ENCODE results near the gene SOWAHC. TPM values are rescaled to one million over a fixed set of nuclear protein-coding genes. Genes with fewer than 3 reads are reported as not detected.

Gene SOWAHC
- total RNA-seq, 1 donor from 2014 or later: 16.5 TPM

DNA sequence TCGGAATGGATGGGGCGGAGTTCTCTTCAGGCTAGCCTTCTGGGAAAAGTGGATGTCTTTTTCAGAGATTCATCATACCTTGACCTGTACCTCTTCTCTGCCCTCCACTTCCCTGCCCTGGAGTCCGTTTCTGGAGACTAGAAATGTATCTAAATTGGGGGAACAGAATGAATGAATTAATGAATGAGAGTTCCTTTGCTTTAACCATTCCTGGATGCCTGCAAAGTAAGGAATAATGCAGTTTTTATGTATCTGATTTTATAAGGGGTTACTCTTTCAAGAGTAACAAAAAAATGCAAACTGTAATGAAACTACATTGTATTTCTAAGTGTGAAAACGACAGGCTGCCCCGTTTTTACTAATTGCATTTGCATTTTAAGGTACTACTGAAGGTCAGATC is 2.0 kb downstream of the SOWAHC start:
- Histone ChIP-seq H4K20me1 (ENCODE audit: insufficient read depth, low read length) (peaks cover 40% of the 10 kb centered on the region), H3K36me3 (ENCODE audit: insufficient read depth, low read length) (no peaks in the 10 kb centered on the region), H3K9ac (ENCODE audit: low read length) (peak overlapping the region; percentile 78), H3K4me3 (ENCODE audit: insufficient read depth, low read depth, low read length) (peak overlapping the region; percentile 68), H3K27me3 (ENCODE audit: insufficient read depth, low read length) (no peaks in the 10 kb centered on the region), H3K4me2 (ENCODE audit: low read length) (peak overlapping the region; percentile 89), H2AFZ (ENCODE audit: low read depth, low read length) (no peak overlapping the region), H3K4me1 (ENCODE audit: insufficient read depth, low read length) (peaks cover 20% of the 10 kb centered on the region), H3K79me2 (ENCODE audit: insufficient read depth, low read length) (peaks cover 59% of the 10 kb centered on the region), H3K9me3 (ENCODE audit: insufficient read depth, low read depth, low read length) (no peaks in the 10 kb centered on the region), H3K27ac (ENCODE audit: low read depth, low read length) (no peak overlapping the region)
- Mint-ChIP-seq H3K4me3 (ENCODE audit: unreplicated experiment) (peak overlapping the region; percentile 86), H3K4me1 (ENCODE audit: low read depth, unreplicated experiment) (peaks cover 3% of the 10 kb centered on the region), H3K36me3 (ENCODE audit: low read depth, unreplicated experiment) (no peaks in the 10 kb centered on the region), H3K27ac (ENCODE audit: unreplicated experiment) (no peak overlapping the region), H3K27me3 (ENCODE audit: low read depth, unreplicated experiment) (no peaks in the 10 kb centered on the region), H3K9me3 (ENCODE audit: unreplicated experiment) (peaks cover 2% of the 10 kb centered on the region)
- no peak for FAIRE-seq
- no peak for DNase-seq (ENCODE audit: low read depth)
- no peak for TF ChIP-seq EZH2 (IDR thresholded peaks at IDR 0.05; ENCODE audit: insufficient read depth, low read length)
- TF ChIP-seq, protein P1, sequence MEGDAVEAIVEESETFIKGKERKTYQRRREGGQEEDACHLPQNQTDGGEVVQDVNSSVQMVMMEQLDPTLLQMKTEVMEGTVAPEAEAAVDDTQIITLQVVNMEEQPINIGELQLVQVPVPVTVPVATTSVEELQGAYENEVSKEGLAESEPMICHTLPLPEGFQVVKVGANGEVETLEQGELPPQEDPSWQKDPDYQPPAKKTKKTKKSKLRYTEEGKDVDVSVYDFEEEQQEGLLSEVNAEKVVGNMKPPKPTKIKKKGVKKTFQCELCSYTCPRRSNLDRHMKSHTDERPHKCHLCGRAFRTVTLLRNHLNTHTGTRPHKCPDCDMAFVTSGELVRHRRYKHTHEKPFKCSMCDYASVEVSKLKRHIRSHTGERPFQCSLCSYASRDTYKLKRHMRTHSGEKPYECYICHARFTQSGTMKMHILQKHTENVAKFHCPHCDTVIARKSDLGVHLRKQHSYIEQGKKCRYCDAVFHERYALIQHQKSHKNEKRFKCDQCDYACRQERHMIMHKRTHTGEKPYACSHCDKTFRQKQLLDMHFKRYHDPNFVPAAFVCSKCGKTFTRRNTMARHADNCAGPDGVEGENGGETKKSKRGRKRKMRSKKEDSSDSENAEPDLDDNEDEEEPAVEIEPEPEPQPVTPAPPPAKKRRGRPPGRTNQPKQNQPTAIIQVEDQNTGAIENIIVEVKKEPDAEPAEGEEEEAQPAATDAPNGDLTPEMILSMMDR (IDR thresholded peaks at IDR 0.05; ENCODE audit: insufficient read depth, low read depth, low read length): no peak

- no peak overlapping the region for H3K4me3 ChIP-seq (ENCODE audit: insufficient read depth, low read depth, low read length)
- peaks cover 10% of the 10 kb centered on the region for H3K4me1 ChIP-seq (ENCODE audit: insufficient read depth, low read length)
- no peaks in the 10 kb centered on the region for H3K9me3 ChIP-seq (ENCODE audit: insufficient read depth, low read depth, low read length)
- H3K79me2 ChIP-seq (ENCODE audit: insufficient read depth, low read length): peaks cover 37% of the 10 kb centered on the region
- Mint-ChIP-seq H3K4me1 (ENCODE audit: low read depth, unreplicated experiment) (no peaks in the 10 kb centered on the region), H3K4me3 (ENCODE audit: unreplicated experiment) (no peak overlapping the region), H3K9me3 (ENCODE audit: unreplicated experiment) (no peaks in the 10 kb centered on the region), H3K27me3 (ENCODE audit: low read depth, unreplicated experiment) (peaks cover 4% of the 10 kb centered on the region), H3K27ac (ENCODE audit: unreplicated experiment) (no peak overlapping the region), H3K36me3 (ENCODE audit: low read depth, unreplicated experiment) (no peaks in the 10 kb centered on the region)
- TF ChIP-seq EZH2 (IDR thresholded peaks at IDR 0.05; ENCODE audit: insufficient read depth, low read length): no peak
- TF ChIP-seq, protein P1 (IDR thresholded peaks at IDR 0.05; ENCODE audit: insufficient read depth, low read depth, low read length): no peak
- no peak overlapping the region for H2AFZ ChIP-seq (ENCODE audit: low read depth, low read length)
- no peak for DNase-seq (ENCODE audit: low read depth)
- no peaks in the 10 kb centered on the region for H3K36me3 ChIP-seq (ENCODE audit: insufficient read depth, low read length)
- peaks cover 27% of the 10 kb centered on the region for H4K20me1 ChIP-seq (ENCODE audit: insufficient read depth, low read length)
- no peaks in the 10 kb centered on the region for H3K27me3 ChIP-seq (ENCODE audit: insufficient read depth, low read length)
- no peak for FAIRE-seq
- H3K4me2 ChIP-seq (ENCODE audit: low read length): no peak overlapping the region
- no peak overlapping the region for H3K27ac ChIP-seq (ENCODE audit: low read depth, low read length)
- H3K9ac ChIP-seq (ENCODE audit: low read length): no peak overlapping the region
These were observed 5.0 kb downstream of the SOWAHC start for GRCh38 chr2:109619032-109619615.

DNA sequence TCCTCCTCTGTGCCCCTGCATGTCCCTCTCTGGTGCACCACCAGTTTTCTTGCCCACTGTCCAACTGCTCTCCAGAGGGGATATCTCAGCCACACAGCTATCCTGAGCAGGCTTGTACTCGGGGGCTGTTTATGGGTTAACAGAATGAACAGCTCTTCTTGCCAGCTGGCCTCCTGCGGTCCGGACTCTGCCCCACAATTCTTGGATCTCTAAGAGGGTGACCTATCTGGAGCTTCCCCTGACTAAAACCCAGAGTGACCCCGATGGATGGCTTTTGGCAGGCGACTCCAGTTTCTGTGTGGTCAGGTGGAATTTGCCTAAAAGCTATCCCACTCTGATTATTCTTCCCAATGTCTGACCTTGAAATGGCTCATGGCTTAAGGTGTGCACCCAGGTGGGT is 9.1 kb downstream of the SOWAHC start:
- Histone ChIP-seq H4K20me1 (ENCODE audit: insufficient read depth, low read length) (peaks cover 4% of the 10 kb centered on the region), H3K27me3 (ENCODE audit: insufficient read depth, low read length) (no peaks in the 10 kb centered on the region), H3K36me3 (ENCODE audit: insufficient read depth, low read length) (no peaks in the 10 kb centered on the region), H3K9ac (ENCODE audit: low read length) (no peak overlapping the region), H3K4me1 (ENCODE audit: insufficient read depth, low read length) (no peaks in the 10 kb centered on the region), H3K4me2 (ENCODE audit: low read length) (no peak overlapping the region), H3K9me3 (ENCODE audit: insufficient read depth, low read depth, low read length) (no peaks in the 10 kb centered on the region), H3K27ac (ENCODE audit: low read depth, low read length) (no peak overlapping the region), H2AFZ (ENCODE audit: low read depth, low read length) (no peak overlapping the region), H3K79me2 (ENCODE audit: insufficient read depth, low read length) (peaks cover under 1% of the 10 kb centered on the region), H3K4me3 (ENCODE audit: insufficient read depth, low read depth, low read length) (no peak overlapping the region)
- DNase-seq (ENCODE audit: low read depth) (no peak), FAIRE-seq (no peak)
- Mint-ChIP-seq H3K36me3 (ENCODE audit: low read depth, unreplicated experiment) (no peaks in the 10 kb centered on the region), H3K27ac (ENCODE audit: unreplicated experiment) (no peak overlapping the region), H3K4me3 (ENCODE audit: unreplicated experiment) (no peak overlapping the region), H3K27me3 (ENCODE audit: low read depth, unreplicated experiment) (peaks cover 10% of the 10 kb centered on the region), H3K9me3 (ENCODE audit: unreplicated experiment) (no peaks in the 10 kb centered on the region), H3K4me1 (ENCODE audit: low read depth, unreplicated experiment) (no peaks in the 10 kb centered on the region)
- TF ChIP-seq, protein P1 (IDR thresholded peaks at IDR 0.05; ENCODE audit: insufficient read depth, low read depth, low read length): no peak
- no peak for TF ChIP-seq EZH2 (IDR thresholded peaks at IDR 0.05; ENCODE audit: insufficient read depth, low read length)

Measured in astrocyte (in vitro differentiated cells and primary cell).